Large intestine (tissue), 3 donors: ENCODE data around the gene F12. TPM values are rescaled to one million over a fixed set of nuclear protein-coding genes. Genes with fewer than 3 reads are reported as not detected.
"Not testable (repeated sequence)": the region's sequence is repeated elsewhere in the genome, so short reads cannot be mapped to it uniquely, and the experiment has no call there.

Experiments
- DNase-seq, 2 donors: peaks; one replicate each; pipeline versions ENCODE4 v3.0.0 to v3.0.0-alpha.2; 2013
- H3K27ac ChIP-seq: one replicate; pipeline ENCODE4 v1.5.1; 2013; ENCODE audit warnings: low read length
- H3K27me3 ChIP-seq: 2 replicates; pipeline ENCODE4 v1.6.1; 2013; ENCODE audit warnings: low read length; ENCODE audit not compliant: control insufficient read depth, insufficient read depth
- H3K36me3 ChIP-seq: 2 replicates; pipeline ENCODE4 v1.6.1; 2013; ENCODE audit warnings: low read length; ENCODE audit not compliant: control insufficient read depth, insufficient read depth
- H3K4me1 ChIP-seq: one replicate; pipeline ENCODE4 v1.6.1; 2013; ENCODE audit warnings: low read length; ENCODE audit not compliant: control insufficient read depth, insufficient read depth
- H3K4me3 ChIP-seq: one replicate; pipeline ENCODE4 v1.5.1; 2013; ENCODE audit warnings: low read length
- H3K9me3 ChIP-seq: one replicate; pipeline ENCODE4 v1.6.1; 2013; ENCODE audit warnings: mild to moderate bottlenecking, low read depth, low read length, moderate library complexity; ENCODE audit not compliant: control insufficient read depth
- WGBS: methylation state at CpG from one replicate; pipeline ENCODE4 v1.1.5; 2013; ENCODE audit warnings: low lambda C conversion rate; ENCODE audit not compliant: insufficient coverage; 5-methylcytosine and 5-hydroxymethylcytosine counted together
- polyA plus RNA-seq: library from polyadenylated mRNA; unstranded; fragments of 120-200 nt; gene quantifications from one replicate; pipeline ENCODE4 v1.2.1, GENCODE V29; 2013

F12 gene
- polyA plus RNA-seq, 1 donor = 1.0 TPM

DNA sequence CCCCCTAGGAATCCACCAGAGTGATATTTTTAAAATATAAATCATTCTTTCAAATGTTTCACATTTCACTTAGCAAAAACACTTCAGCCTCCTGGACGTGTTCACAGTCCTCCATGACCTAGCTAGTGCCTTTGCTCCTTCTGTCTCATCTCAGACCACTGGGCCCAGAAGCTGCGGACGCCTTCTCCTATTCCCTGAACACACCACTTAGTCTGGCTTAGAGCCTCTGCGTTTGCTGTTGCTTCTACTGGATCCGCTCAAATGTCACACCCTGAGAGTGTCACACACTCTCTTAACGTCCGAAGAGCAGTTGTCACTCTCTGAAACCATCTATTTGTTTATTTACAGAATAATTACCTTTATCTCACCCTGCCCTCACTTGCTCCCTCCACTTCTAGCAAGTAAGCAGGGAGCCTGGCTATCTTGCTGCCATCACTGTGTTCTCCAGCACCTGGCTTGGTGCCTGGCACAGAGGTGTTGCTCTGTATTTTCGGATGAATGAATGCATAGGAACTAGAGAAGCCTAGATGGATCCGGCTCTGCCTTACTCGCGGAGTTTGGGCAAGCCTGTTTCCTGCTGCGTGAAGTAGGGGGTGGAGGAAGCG lies 15.9 kb upstream of the F12 start:
- peaks cover 3% of the 10 kb centered on the region for H3K36me3 ChIP-seq
- H3K27ac ChIP-seq = peak overlapping the region; percentile 91
- 40% methylated on average over 1 of the region's 13 CpGs for WGBS
- no peaks in the 10 kb centered on the region for H3K9me3 ChIP-seq
- H3K27me3 ChIP-seq = no peaks in the 10 kb centered on the region
- DNase-seq = no peak
- peaks cover 16% of the 10 kb centered on the region for H3K4me1 ChIP-seq
- H3K4me3 ChIP-seq = peak overlapping the region; percentile 57

DNA sequence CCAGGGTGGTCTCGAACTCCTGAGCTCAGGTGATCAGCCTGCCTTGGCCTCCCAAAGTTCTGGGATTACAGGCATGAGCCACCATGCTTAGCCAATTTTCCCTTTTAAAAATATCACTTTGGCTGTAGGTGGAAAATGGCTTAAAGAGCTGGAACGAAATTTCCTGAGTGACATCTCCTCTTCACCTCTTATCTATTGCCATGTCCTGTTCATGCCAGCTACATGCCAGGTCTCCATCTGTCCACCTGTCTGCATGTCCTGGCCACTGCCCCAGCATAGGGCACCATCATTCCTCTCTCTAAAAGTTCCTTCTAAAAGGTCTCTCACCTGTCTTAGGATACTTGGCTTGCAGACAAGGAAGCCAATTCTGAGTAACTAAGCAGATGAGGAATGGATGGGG lies 14.3 kb upstream of the F12 start:
- WGBS = 100% methylated on average over 1 of the region's 2 CpGs
- H3K4me1 ChIP-seq = peaks cover 16% of the 10 kb centered on the region
- peaks cover 3% of the 10 kb centered on the region for H3K36me3 ChIP-seq
- H3K27me3 ChIP-seq = no peaks in the 10 kb centered on the region
- H3K4me3 ChIP-seq = no peak overlapping the region
- H3K27ac ChIP-seq = no peak overlapping the region
- no peak for DNase-seq
- H3K9me3 ChIP-seq = no peaks in the 10 kb centered on the region

DNA sequence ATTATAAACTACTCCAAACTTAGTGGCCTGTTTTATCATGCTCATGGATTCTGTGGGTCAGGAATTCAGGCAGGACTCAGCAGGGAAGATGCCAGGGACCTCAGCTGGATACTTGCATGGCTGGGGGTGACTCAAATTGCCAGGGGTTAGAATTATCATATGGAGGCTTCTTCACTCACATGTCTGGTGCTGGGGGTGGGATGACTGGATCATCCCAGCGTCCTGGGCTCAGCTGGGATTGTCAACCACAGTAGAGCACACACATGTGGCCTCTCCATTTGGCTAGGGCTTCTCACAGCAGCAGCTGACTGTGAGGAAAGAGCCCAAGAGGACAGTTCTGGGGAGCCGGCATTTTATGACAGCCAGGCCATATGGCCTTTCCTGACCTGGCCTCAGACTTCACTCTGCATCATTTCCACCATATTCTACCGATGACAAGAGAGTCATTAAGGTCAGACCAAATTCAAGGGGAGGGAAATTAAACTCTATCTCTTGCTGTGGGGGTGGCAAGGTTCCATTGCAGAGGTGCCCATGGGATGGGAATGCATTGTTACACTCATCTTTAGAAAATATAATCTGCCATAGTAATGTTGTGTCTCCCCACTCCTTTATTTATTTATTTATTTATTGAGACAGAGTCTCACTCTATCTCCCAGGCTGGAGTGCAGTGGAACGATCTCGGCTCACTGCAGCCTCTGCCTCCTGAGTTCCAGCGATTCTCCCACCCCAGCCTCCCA lies 11.9 kb upstream of the F12 start:
- Histone ChIP-seq H3K27ac (no peak overlapping the region), H3K27me3 (no peaks in the 10 kb centered on the region), H3K4me3 (no peak overlapping the region), H3K36me3 (no peaks in the 10 kb centered on the region), H3K9me3 (no peaks in the 10 kb centered on the region), H3K4me1 (peaks cover 4% of the 10 kb centered on the region)
- WGBS = no CpG with 5 or more reads among the region's 6 CpGs
- no peak for DNase-seq

DNA sequence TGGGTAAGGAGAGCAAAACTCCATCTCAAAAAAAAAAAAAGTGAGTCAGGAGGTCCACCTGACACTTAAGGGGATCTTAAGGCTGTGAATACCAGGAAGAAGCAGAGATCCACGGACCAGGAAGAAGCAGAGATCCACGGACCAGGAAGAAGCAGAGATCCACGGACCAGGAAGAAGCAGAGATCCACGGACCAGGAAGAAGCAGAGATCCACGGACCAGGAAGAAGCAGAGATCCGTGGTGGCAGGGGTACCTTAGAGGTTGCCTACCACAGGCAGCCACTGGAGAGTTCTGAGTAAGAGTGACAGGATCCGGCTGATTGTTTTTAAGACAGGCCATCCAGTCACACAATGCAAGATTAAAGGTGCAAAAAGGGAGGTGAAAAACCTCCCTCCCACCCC lies 11.1 kb upstream of the F12 start:
- H3K36me3 ChIP-seq, H3K27ac ChIP-seq, H3K4me3 ChIP-seq, H3K27me3 ChIP-seq, H3K9me3 ChIP-seq, H3K4me1 ChIP-seq, DNase-seq: not testable (repeated sequence)
- WGBS = no CpG with 5 or more reads among the region's 7 CpGs

DNA sequence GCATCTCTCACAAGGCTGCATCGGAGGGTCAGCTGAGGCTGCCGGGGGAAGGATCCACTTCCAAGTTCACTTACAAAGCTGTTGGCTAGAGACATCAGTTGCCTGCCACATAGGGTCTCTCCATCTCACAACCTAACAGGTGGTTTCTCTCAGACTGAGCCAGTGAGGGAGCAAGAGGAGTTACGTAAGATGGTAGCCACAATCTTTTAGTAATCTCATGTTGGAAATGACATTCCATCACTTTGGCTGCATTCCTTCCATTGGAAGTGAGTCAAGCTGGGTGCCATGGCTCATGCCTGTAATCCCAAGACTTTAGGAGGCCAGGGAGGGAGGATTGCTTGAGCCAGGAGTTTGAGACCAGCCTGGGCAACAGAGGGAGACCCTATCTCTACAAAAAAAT lies 9.7 kb upstream of the F12 start:
- DNase-seq = no peak
- H3K27me3 ChIP-seq = no peaks in the 10 kb centered on the region
- H3K4me3 ChIP-seq = no peak overlapping the region
- WGBS = no CpG with 5 or more reads among the region's 3 CpGs
- no peaks in the 10 kb centered on the region for H3K36me3 ChIP-seq
- H3K9me3 ChIP-seq = no peaks in the 10 kb centered on the region
- no peak overlapping the region for H3K27ac ChIP-seq
- no peaks in the 10 kb centered on the region for H3K4me1 ChIP-seq

DNA sequence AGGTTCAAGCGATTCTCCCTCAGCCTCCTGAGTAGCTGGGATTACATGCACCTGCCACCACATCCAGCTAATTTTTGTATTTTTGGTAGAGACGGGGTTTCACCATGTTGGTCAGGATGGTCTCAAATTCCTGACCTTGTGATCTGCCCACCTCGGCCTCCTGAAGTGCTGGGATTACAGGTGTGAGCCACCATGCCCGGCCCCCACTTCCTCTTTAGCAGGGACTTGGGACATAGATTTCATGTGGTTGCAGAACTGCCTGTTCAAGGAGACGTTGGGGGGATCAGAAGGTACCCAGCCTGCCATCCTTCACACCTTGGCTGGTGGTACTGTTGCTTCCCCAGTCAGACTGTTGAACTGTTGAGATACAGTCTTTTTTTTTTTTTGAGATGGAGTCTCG lies 7.7 kb upstream of the F12 start:
- not testable (repeated sequence) for DNase-seq, H3K27ac ChIP-seq, H3K27me3 ChIP-seq, H3K4me1 ChIP-seq, H3K9me3 ChIP-seq, H3K36me3 ChIP-seq, H3K4me3 ChIP-seq
- WGBS = no CpG with 5 or more reads among the region's 6 CpGs

DNA sequence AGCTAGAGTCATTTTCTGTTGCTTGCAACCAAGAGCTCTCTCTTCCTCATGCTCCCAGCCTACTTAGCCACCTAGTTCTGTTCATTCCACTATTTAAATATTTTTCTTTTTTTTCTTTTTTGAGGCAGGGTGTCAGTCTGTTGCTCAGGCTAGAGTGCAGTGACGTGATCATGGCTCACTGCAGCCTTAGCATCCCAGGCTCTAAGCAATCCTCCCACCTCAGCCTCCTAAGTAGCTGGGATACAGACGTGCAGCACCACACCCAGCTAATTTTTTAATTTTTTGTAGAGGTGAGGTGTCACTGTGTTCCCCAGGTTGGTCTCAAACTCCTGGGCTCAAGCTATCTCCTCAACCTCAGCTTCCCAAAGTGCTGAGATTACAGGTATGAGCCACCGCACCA lies 5.1 kb upstream of the F12 start:
- WGBS = no CpG with 5 or more reads among the region's 3 CpGs
- no peaks in the 10 kb centered on the region for H3K9me3 ChIP-seq
- peaks cover 9% of the 10 kb centered on the region for H3K4me1 ChIP-seq
- H3K36me3 ChIP-seq = no peaks in the 10 kb centered on the region
- H3K4me3 ChIP-seq = no peak overlapping the region
- no peak for DNase-seq
- H3K27me3 ChIP-seq = no peaks in the 10 kb centered on the region
- no peak overlapping the region for H3K27ac ChIP-seq

DNA sequence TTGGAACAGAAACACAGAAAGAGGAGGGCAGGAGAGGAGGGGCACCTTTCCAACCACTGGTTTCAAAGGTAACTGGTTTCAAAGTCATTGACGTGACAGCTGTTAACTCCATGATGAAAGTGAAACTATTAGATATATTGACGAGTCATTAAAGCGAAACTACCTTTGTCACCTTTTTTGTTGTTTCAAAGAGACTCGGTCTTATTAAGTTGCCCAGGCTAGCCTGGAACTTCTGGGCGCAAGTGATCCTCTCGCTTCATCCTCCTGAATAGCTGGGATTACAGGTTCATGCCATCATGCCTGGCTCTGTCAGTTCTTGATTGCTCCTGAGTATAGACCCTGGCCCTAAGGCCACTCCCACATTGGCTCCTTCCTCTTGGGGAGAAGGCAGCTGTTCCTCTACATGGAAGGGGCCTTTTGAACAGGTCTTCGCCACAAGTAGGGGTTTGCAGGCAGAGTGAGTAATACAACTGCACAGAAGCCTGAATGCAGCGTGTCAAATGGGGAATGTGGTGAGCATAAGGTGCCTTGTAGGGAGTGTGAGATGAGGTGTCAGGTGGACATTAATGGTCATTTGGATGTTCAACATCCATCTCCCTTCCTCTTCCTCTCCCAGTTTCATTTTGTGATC lies 3.4 kb upstream of the F12 start:
- WGBS = no CpG with 5 or more reads among the region's 8 CpGs
- H3K9me3 ChIP-seq = no peaks in the 10 kb centered on the region
- peak; percentile 58 to 87 for DNase-seq
- peaks cover under 1% of the 10 kb centered on the region for H3K27me3 ChIP-seq
- peaks cover 9% of the 10 kb centered on the region for H3K4me1 ChIP-seq
- H3K27ac ChIP-seq = no peak overlapping the region
- H3K36me3 ChIP-seq = no peaks in the 10 kb centered on the region
- H3K4me3 ChIP-seq = no peak overlapping the region

DNA sequence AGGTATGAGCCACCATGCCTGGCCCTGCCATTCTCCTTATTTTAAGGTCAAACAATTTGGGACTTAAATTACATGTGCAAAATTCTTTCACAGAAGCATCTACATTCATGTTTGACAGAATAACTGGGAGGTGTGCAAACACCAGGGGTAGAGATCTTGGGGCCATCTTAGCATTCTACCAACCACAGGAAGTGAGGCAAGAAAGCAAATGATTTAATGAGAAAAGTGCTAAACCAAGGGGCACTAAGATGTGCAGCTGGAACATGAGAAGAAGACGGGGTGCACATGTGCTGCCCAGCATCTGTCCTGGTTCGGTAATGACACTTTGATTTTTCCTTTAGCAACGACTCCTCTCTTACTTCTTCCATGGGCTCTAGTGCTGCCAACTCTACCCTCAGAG lies 1.2 kb upstream of the F12 start:
- H3K4me1 ChIP-seq = peaks cover 9% of the 10 kb centered on the region
- no peak for DNase-seq
- H3K27me3 ChIP-seq = peaks cover 19% of the 10 kb centered on the region
- no CpG with 5 or more reads among the region's 3 CpGs for WGBS
- H3K27ac ChIP-seq = no peak overlapping the region
- no peaks in the 10 kb centered on the region for H3K36me3 ChIP-seq
- H3K9me3 ChIP-seq = no peaks in the 10 kb centered on the region
- no peak overlapping the region for H3K4me3 ChIP-seq

DNA sequence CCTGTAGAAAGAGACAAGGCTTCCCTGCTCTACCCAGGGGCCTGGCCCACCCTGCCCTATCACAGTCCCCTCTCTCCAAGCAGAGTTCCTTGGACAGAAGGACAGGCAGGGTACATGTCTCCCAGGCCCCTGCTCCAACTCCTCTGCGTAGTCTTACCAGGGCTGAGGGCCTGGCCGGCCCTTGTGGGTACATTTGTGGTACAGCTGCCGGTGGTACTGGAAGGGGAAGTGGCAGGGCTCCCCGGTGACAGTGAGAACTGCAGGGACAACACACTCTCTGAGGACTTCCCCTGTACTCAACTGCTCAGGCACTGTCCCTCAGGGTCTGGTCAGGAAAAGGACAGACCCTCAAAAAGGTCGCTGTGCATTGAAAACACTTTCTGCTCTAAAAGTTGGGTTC lies 3.6 kb downstream of the F12 start:
- H3K27me3 ChIP-seq = peaks cover 67% of the 10 kb centered on the region
- H3K36me3 ChIP-seq = no peaks in the 10 kb centered on the region
- no peak overlapping the region for H3K27ac ChIP-seq
- H3K4me1 ChIP-seq = peaks cover 26% of the 10 kb centered on the region
- no peak overlapping the region for H3K4me3 ChIP-seq
- H3K9me3 ChIP-seq = peaks cover 12% of the 10 kb centered on the region
- WGBS = no CpG with 5 or more reads among the region's 5 CpGs
- no peak for DNase-seq
